ENCODE data around the gene ZC3H10.

Gene ZC3H10

GRCh38 chr12:56079723-56080555 lies 38.1 kb upstream of the ZC3H10 start, which contains the start of gene ERBB3:
Gene ERBB3, plus strand, starts transcription at chr12:56080165. Its CDS starts 136 bp downstream, at chr12:56080301.
- DNase-seq (ENCODE audit: low read depth, low spot score), result peak; percentile 79
- peak within 1 kb of the TSS; percentile 42 for H3K4me3 ChIP-seq (ENCODE audit: low read depth, low read length)
- in situ Hi-C loops (cut with HindIII; ENCODE audit: low sequenced_read_pairs), result no loop called here
- TF ChIP-seq CTCF (IDR thresholded peaks at IDR 0.05; ENCODE audit: low read depth, low read length), result no peak

GRCh38 chr12:56080556-56081138 lies 37.4 kb upstream of the ZC3H10 start:
- TF ChIP-seq CTCF (IDR thresholded peaks at IDR 0.05; ENCODE audit: low read depth, low read length), result no peak
- in situ Hi-C loops (cut with HindIII; ENCODE audit: low sequenced_read_pairs), result no loop called here
- H3K4me3 ChIP-seq (ENCODE audit: low read depth, low read length), result peak overlapping the region; percentile 42
- DNase-seq (ENCODE audit: low read depth, low spot score), result no peak

DNA sequence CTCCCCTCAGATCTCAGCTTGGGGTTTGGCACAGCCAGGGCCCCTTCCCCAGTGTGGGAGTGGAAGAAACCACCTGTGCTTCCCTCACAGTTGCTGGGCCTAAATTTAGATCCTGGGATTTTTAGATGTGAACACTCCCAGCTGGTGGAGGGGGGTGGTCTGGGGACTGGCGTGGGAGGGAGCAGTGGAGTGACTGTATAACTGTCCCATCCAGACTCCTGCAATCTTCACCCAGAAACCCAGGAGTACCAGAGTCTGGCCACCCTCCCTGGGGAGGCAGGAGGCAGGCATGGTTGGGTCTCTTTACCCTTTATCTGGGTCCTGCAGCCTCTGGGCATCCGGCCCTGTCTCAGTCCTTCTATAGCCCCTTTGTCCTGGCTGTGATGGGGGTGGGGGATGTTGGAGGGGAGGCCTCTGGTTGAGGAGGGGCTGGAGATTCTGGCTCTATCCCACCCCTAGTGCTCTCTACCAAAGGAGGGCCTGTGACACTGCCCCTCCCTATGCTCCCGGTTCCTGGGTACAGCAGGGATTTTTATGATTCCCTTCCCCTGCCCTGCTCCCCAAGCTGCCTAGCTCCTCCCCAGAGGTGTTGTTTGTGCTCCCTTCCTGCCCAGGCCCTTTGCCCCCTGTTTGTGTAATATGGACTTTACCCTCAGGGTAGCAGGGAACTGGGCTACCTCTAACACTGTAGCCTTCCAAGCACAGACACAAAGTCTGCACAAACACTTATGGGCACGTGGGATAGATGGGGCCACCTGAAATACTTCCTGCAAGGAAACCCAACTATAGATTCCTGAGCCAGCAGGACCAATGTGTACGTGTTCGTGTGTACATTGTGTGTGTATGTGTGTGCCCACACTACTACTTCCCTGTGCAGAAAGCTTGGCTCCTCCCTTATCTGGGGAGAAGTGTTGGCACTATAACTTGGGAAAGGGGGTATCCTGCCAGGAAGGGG lies 36.4 kb upstream of the ZC3H10 start:
- in situ Hi-C loops (cut with HindIII; ENCODE audit: low sequenced_read_pairs), result no loop called here
- TF ChIP-seq CTCF (IDR thresholded peaks at IDR 0.05; ENCODE audit: low read depth, low read length), result no peak
- no peak for DNase-seq (ENCODE audit: low read depth, low spot score)
- H3K4me3 ChIP-seq (ENCODE audit: low read depth, low read length), result no peak overlapping the region

GRCh38 chr12:56082382-56082781 lies 35.7 kb upstream of the ZC3H10 start:
- no peak overlapping the region for H3K4me3 ChIP-seq (ENCODE audit: low read depth, low read length)
- in situ Hi-C loops (cut with HindIII; ENCODE audit: low sequenced_read_pairs), result no loop called here
- no peak for TF ChIP-seq CTCF (IDR thresholded peaks at IDR 0.05; ENCODE audit: low read depth, low read length)
- DNase-seq (ENCODE audit: low read depth, low spot score), result no peak

GRCh38 chr12:56082967-56083366 lies 35.1 kb upstream of the ZC3H10 start:
- H3K4me3 ChIP-seq (ENCODE audit: low read depth, low read length), result no peak overlapping the region
- DNase-seq (ENCODE audit: low read depth, low spot score), result no peak
- in situ Hi-C loops (cut with HindIII; ENCODE audit: low sequenced_read_pairs), result no loop called here
- TF ChIP-seq CTCF (IDR thresholded peaks at IDR 0.05; ENCODE audit: low read depth, low read length), result no peak

DNA sequence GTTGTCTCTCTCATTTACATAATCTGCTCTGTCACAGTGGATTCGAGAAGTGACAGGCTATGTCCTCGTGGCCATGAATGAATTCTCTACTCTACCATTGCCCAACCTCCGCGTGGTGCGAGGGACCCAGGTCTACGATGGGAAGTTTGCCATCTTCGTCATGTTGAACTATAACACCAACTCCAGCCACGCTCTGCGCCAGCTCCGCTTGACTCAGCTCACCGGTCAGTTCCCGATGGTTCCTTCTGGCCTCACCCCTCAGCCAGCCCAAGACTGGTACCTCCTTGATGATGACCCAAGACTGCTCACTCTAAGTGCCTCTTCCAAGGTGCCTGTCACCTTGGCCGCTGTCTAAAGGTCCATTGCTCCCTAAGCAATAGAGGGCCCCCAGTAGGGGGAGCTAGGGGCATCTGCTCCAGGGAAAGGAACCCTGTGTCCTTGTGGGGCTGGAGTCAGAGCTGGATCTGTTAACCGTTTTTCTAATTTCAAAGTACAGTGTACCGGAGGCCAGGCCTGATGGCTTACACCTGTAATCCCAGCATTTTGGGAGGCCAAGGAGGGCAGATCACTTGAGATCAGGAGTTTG lies 33.0 kb upstream of the ZC3H10 start:
- in situ Hi-C loops (cut with HindIII; ENCODE audit: low sequenced_read_pairs), result no loop called here
- H3K4me3 ChIP-seq (ENCODE audit: low read depth, low read length), result no peak overlapping the region
- TF ChIP-seq CTCF (IDR thresholded peaks at IDR 0.05; ENCODE audit: low read depth, low read length), result peak; percentile 53
- DNase-seq (ENCODE audit: low read depth, low spot score), result no peak

Measured in astrocyte of the spinal cord (primary cell).